HCT116 (cell line): ENCODE measurements around the gene NUB1. TPM values are rescaled to one million over a fixed set of nuclear protein-coding genes. Genes with fewer than 3 reads are reported as not detected.

ENCODE experiments used
- ATAC-seq: fragments of 200-7000 bp; cut with Tn5 transposase; 2 replicates; pipeline ENCODE4 v1.9.1; 2020; ENCODE audit warnings: mild to moderate bottlenecking, moderate library complexity
- BruUV-seq: library from RNA; stranded (reverse); fragments of 400-500 nt; replicated peaks from 2 replicates; lab custom pipeline; 2021; lab: Mats Ljungman, UMichigan
- CTCF ChIA-PET: fragments of 300-600 bp; sonication (Branson Sonifier 250); formaldehyde crosslinking; loops from one replicate; lab custom pipeline; 2021; ENCODE audit warnings: antibody characterized with exemption; lab: Charles Lee
- POLR2A ChIA-PET: fragments of 300-600, 350-600 bp; sonication (Branson Sonifier 250); formaldehyde crosslinking; loops from one replicate; lab custom pipeline; 2021; ENCODE audit warnings: antibody characterized with exemption; lab: Charles Lee
- RAD21 ChIA-PET, 2 experiments: fragments of 300-600 bp; sonication (Branson Sonifier 250); formaldehyde crosslinking; loops; one replicate each; lab custom pipeline; 2023; ENCODE audit warnings: low total read pairs in 2 of 2; ENCODE audit not compliant: uncharacterized antibody in 2 of 2, unreplicated experiment in 2 of 2, low non-redundant PET in 1 of 2; lab: Charles Lee
- DNase-seq: peaks from one replicate; pipeline ENCODE4 v3.0.0-alpha.2; 2010; ENCODE audit warnings: low read depth, low spot score
- H2AFZ ChIP-seq: fragments of 200-600 bp; shearing (Covaris generic), sonication (generic); 2 replicates; pipeline ENCODE4 v1.6.1; 2017; ENCODE audit warnings: low read depth, mixed run types, mixed read lengths, antibody characterized with exemption, low read length; ENCODE audit not compliant: poor library complexity, severe bottlenecking
- H3K27ac ChIP-seq: 2 replicates; pipeline ENCODE4 v1.5.1; 2012; ENCODE audit warnings: low read depth, low read length
- H3K27me3 ChIP-seq: fragments of 200-600 bp; sonication (generic); 2 replicates; pipeline ENCODE4 v1.6.1; 2016; ENCODE audit warnings: mixed run types, low read length, mixed read lengths; ENCODE audit not compliant: insufficient read depth
- H3K36me3 ChIP-seq, 2 experiments: fragments of 200-500 bp in 1 of 2; fragments of 200-600 bp in 1 of 2; sonication (Bioruptor generic) in 1 of 2; sonication (generic) in 1 of 2; 2 replicates each; pipeline versions ENCODE4 v1.5.1 to v1.6.1; 2014 to 2016; ENCODE audit warnings: low read length in 2 of 2, inconsistent platforms in 1 of 2, mixed read lengths in 1 of 2, mixed run types in 1 of 2; ENCODE audit not compliant: insufficient read depth in 2 of 2, control insufficient read depth in 1 of 2
- H3K4me1 ChIP-seq, 2 experiments: fragments of 200-600 bp in 1 of 2; sonication (generic) in 1 of 2; 2 replicates each; pipeline versions ENCODE4 v1.5.1 to v1.6.1; 2012 to 2017; ENCODE audit warnings: low read length in 2 of 2, inconsistent platforms in 1 of 2, mild to moderate bottlenecking in 1 of 2, mixed read lengths in 1 of 2, mixed run types in 1 of 2, moderate library complexity in 1 of 2; ENCODE audit not compliant: insufficient read depth in 2 of 2, control insufficient read depth in 1 of 2
- H3K4me2 ChIP-seq: fragments of 200-600 bp; sonication (generic); 2 replicates; pipeline ENCODE4 v1.6.1; 2017; ENCODE audit warnings: mixed run types, low read length, mixed read lengths
- H3K4me3 ChIP-seq, 2 experiments: fragments of 200-600 bp in 1 of 2; sonication (generic) in 1 of 2; replicated peaks in 1 of 2; 2 replicates each; pipeline ENCODE4 v1.5.1; 2011 to 2016; ENCODE audit warnings: low read length in 2 of 2, control low read depth in 1 of 2, low read depth in 1 of 2, mild to moderate bottlenecking in 1 of 2, mixed read lengths in 1 of 2, mixed run types in 1 of 2
- H3K79me2 ChIP-seq: fragments of 200-600 bp; sonication (generic); 2 replicates; pipeline ENCODE4 v1.6.1; 2017; ENCODE audit warnings: mild to moderate bottlenecking, mixed run types, low read length, moderate library complexity, mixed read lengths; ENCODE audit not compliant: insufficient read depth
- H3K9ac ChIP-seq: fragments of 200-600 bp; sonication (generic); 2 replicates; pipeline ENCODE4 v1.6.1; 2016; ENCODE audit warnings: low read length, mixed read lengths
- H3K9me2 ChIP-seq: fragments of 200-600 bp; sonication (generic), shearing (Covaris generic); 2 replicates; pipeline ENCODE4 v1.6.1; 2017; ENCODE audit warnings: mixed run types, mild to moderate bottlenecking, moderate library complexity; ENCODE audit not compliant: insufficient read depth
- H3K9me3 ChIP-seq, 2 experiments: fragments of 200-500 bp in 1 of 2; fragments of 200-600 bp in 1 of 2; sonication (Bioruptor generic) in 1 of 2; sonication (generic) in 1 of 2; 2 replicates each; pipeline ENCODE4 v1.6.1; 2014 to 2017; ENCODE audit warnings: low read length in 2 of 2, mixed read lengths in 2 of 2, inconsistent platforms in 1 of 2, low read depth in 1 of 2, mild to moderate bottlenecking in 1 of 2, mixed run types in 1 of 2, moderate library complexity in 1 of 2; ENCODE audit not compliant: control insufficient read depth in 1 of 2, insufficient read depth in 1 of 2
- H4K20me1 ChIP-seq: fragments of 200-600 bp; sonication (generic), shearing (Covaris generic); 2 replicates; pipeline ENCODE4 v1.6.1; 2017; ENCODE audit warnings: mixed run types, mild to moderate bottlenecking, moderate library complexity; ENCODE audit not compliant: insufficient read depth
- CBX3 ChIP-seq: IDR thresholded peaks from 2 replicates; pipeline ENCODE4 v1.6.1; 2012; ENCODE audit warnings: low read depth
- CEBPB ChIP-seq: IDR thresholded peaks from 2 replicates; pipeline ENCODE4 v1.6.1; 2012; ENCODE audit warnings: low read depth
- EGR1 ChIP-seq: IDR thresholded peaks from 2 replicates; pipeline ENCODE4 v1.6.1; 2012; ENCODE audit warnings: low read depth
- ELF1 ChIP-seq: IDR thresholded peaks from 2 replicates; pipeline ENCODE4 v1.6.1; 2012; ENCODE audit warnings: low read depth, borderline replicate concordance
- EZH2 ChIP-seq: fragments of 200-600 bp; sonication (generic); IDR thresholded peaks from 2 replicates; pipeline ENCODE4 v1.6.1; 2017; ENCODE audit warnings: antibody characterized with exemption, mixed run types
- FOSL1 ChIP-seq: IDR thresholded peaks from 2 replicates; pipeline ENCODE4 v1.6.1; 2012; ENCODE audit warnings: low read depth
- POLR2A ChIP-seq: IDR thresholded peaks from 2 replicates; pipeline ENCODE4 v1.7.0; 2011; ENCODE audit warnings: borderline replicate concordance; ENCODE audit not compliant: insufficient read depth, insufficient read length; ENCODE audit errors: extremely low read depth
- POLR2AphosphoS5 ChIP-seq: IDR thresholded peaks from 2 replicates; pipeline ENCODE4 v1.6.1; 2011; ENCODE audit warnings: mild to moderate bottlenecking, low read depth, low read length, moderate library complexity
- RAD21 ChIP-seq: IDR thresholded peaks from 2 replicates; pipeline ENCODE4 v1.6.1; 2012; ENCODE audit warnings: low read depth, mild to moderate bottlenecking
- SP1 ChIP-seq: IDR thresholded peaks from 2 replicates; pipeline ENCODE4 v1.6.1; 2012; ENCODE audit warnings: low read depth
- SRF ChIP-seq: IDR thresholded peaks from 2 replicates; pipeline ENCODE4 v1.6.1; 2012; ENCODE audit warnings: low read depth
- TCF7L2 ChIP-seq: IDR thresholded peaks from 2 replicates; pipeline ENCODE4 v1.7.0; 2011; ENCODE audit warnings: borderline replicate concordance, inconsistent platforms; ENCODE audit not compliant: insufficient read depth, insufficient read length; ENCODE audit errors: extremely low read depth
- ZFX ChIP-seq: fragments of 450-650 bp; IDR thresholded peaks from 2 replicates; pipeline ENCODE4 v1.6.1; 2017
- ZNF274 ChIP-seq: fragments of 200-500 bp; sonication (Bioruptor generic); IDR thresholded peaks from 2 replicates; pipeline ENCODE4 v1.6.1; 2014; ENCODE audit warnings: mild to moderate bottlenecking, low read depth, low read length, inconsistent platforms
- intact Hi-C: fragments of 100-400 bp; cut with micrococcal nuclease; formaldehyde crosslinking; loops from 2 replicates; pipeline ENCODE4 v1.10.0; 2022
- total RNA-seq: library from RNA; stranded (reverse); gene quantifications from one replicate; pipeline ENCODE4 v1.2.1, GENCODE V29; 2021; ENCODE audit not compliant: unreplicated experiment
- TF ChIP-seq, protein P1 (sequence below): IDR thresholded peaks from 2 replicates; pipeline ENCODE4 v1.6.1; 2012
- TF ChIP-seq, protein P2 (sequence below): IDR thresholded peaks from 2 replicates; pipeline ENCODE4 v1.6.1; 2012
- TF ChIP-seq, protein P3 (sequence below): IDR thresholded peaks from 2 replicates; pipeline ENCODE4 v1.6.1; 2012; ENCODE audit warnings: low read depth

The NUB1 gene
- total RNA-seq, 1 experiment from 2014 or later, result 44.0 TPM

DNA sequence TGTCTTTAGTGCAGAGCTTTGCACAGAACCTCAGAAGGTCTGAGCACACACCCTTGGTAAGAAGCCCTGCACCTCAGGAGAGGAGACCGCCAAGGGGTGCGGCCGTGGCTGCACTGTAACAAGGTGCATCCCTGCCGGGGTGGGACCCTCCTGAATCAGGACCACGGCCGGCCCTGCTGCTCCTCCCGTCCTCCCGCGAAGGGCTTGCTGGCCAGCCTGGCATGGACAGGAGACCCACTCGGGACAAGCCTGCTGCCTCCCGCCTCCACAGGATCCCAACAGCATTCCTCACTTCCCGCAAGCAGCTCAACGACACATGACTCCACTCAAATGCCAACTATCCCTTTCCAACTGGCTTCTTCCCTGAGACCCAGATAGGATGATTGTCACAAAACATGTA is 55.4 kb downstream of the NUB1 start:
- Histone ChIP-seq H3K27me3 (no peaks in the 10 kb centered on the region), H3K9ac (no peak overlapping the region), H3K9me3 (no peaks in the 10 kb centered on the region), H3K27ac (no peak overlapping the region), H4K20me1 (no peaks in the 10 kb centered on the region), H3K4me1 (peaks cover 0 to 14% of the 10 kb centered on the region in 2 experiments; a peak in 2 of 4 replicates), H3K9me2 (no peaks in the 10 kb centered on the region), H3K4me2 (no peak overlapping the region), H2AFZ (no peak overlapping the region), H3K79me2 (no peaks in the 10 kb centered on the region), H3K4me3 (no peak overlapping the region), H3K36me3 (no peaks in the 10 kb centered on the region)
- TF ChIP-seq EZH2 (no peak), SRF (no peak), POLR2A (no peak), POLR2AphosphoS5 (no peak), RAD21 (no peak), SP1 (no peak), EGR1 (no peak), TCF7L2 (no peak), ZFX (no peak), CEBPB (no peak), CBX3 (no peak), ELF1 (no peak), FOSL1 (no peak), ZNF274 (no peak)
- TF ChIP-seq, protein P1, sequence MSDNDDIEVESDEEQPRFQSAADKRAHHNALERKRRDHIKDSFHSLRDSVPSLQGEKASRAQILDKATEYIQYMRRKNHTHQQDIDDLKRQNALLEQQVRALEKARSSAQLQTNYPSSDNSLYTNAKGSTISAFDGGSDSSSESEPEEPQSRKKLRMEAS, result no peak
- TF ChIP-seq, protein P2, sequence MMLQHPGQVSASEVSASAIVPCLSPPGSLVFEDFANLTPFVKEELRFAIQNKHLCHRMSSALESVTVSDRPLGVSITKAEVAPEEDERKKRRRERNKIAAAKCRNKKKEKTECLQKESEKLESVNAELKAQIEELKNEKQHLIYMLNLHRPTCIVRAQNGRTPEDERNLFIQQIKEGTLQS, result no peak
- TF ChIP-seq, protein P3, sequence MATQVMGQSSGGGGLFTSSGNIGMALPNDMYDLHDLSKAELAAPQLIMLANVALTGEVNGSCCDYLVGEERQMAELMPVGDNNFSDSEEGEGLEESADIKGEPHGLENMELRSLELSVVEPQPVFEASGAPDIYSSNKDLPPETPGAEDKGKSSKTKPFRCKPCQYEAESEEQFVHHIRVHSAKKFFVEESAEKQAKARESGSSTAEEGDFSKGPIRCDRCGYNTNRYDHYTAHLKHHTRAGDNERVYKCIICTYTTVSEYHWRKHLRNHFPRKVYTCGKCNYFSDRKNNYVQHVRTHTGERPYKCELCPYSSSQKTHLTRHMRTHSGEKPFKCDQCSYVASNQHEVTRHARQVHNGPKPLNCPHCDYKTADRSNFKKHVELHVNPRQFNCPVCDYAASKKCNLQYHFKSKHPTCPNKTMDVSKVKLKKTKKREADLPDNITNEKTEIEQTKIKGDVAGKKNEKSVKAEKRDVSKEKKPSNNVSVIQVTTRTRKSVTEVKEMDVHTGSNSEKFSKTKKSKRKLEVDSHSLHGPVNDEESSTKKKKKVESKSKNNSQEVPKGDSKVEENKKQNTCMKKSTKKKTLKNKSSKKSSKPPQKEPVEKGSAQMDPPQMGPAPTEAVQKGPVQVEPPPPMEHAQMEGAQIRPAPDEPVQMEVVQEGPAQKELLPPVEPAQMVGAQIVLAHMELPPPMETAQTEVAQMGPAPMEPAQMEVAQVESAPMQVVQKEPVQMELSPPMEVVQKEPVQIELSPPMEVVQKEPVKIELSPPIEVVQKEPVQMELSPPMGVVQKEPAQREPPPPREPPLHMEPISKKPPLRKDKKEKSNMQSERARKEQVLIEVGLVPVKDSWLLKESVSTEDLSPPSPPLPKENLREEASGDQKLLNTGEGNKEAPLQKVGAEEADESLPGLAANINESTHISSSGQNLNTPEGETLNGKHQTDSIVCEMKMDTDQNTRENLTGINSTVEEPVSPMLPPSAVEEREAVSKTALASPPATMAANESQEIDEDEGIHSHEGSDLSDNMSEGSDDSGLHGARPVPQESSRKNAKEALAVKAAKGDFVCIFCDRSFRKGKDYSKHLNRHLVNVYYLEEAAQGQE, result no peak
- POLR2A ChIA-PET, result no interaction called here
- CTCF ChIA-PET, result no interaction called here
- DNase-seq (no peak), ATAC-seq (no peak)
- intact Hi-C loops, result no loop called here
- RAD21 ChIA-PET, result no interaction called here
- no TSS peak for BruUV-seq
